Gastroesophageal sphincter (tissue), 4 donors: ENCODE measurements around the gene ZNF787. TPM values are rescaled to one million over a fixed set of nuclear protein-coding genes. Genes with fewer than 3 reads are reported as not detected.

ENCODE experiments used
- ATAC-seq: fragments of 150-250 bp; one replicate; pipeline ENCODE4 v1.9.1; 2016; ENCODE audit warnings: mild to moderate bottlenecking, moderate library complexity
- H3K27ac ChIP-seq, 4 donors: fragments of 200-600 bp; sonication (generic) in 3 of 4; 1 replicate in 3 of 4; 2 replicates in 1 of 4; pipeline ENCODE4 v1.5.1; 2016 to 2019
- H3K27me3 ChIP-seq: fragments of 200-600 bp; sonication (generic); one replicate; pipeline ENCODE4 v1.5.1; 2019
- H3K36me3 ChIP-seq, 2 donors: fragments of 200-600 bp; sonication (generic); one replicate each; pipeline ENCODE4 v1.5.1; 2019; ENCODE audit warnings: control low read depth in 1 of 2
- H3K4me1 ChIP-seq, 3 donors: fragments of 200-600 bp; sonication (generic); 1 replicate in 2 of 3; 2 replicates in 1 of 3; pipeline ENCODE4 v1.5.1; 2016 to 2019; ENCODE audit warnings: control low read depth in 2 of 3
- H3K4me3 ChIP-seq, 2 donors: fragments of 200-600 bp; sonication (generic); one replicate each; pipeline ENCODE4 v1.5.1; 2019; ENCODE audit warnings: mild to moderate bottlenecking in 1 of 2, moderate library complexity in 1 of 2
- H3K9me3 ChIP-seq, 3 donors: fragments of 200-600 bp; sonication (generic); one replicate each; pipeline ENCODE4 v1.5.1; 2017 to 2019; ENCODE audit warnings: control low read depth in 2 of 3
- EP300 ChIP-seq: sonication (generic); formaldehyde crosslinking; IDR thresholded peaks from one replicate; pipeline ENCODE4 v1.6.1; 2017; ENCODE audit warnings: antibody characterized with exemption, mild to moderate bottlenecking
- POLR2A ChIP-seq, 2 donors: fragments of 450-650 bp; IDR thresholded peaks; one replicate each; pipeline ENCODE4 v1.6.1; 2017; ENCODE audit warnings: antibody characterized with exemption in 2 of 2, mild to moderate bottlenecking in 2 of 2, moderate library complexity in 1 of 2
- POLR2AphosphoS5 ChIP-seq: sonication (generic); formaldehyde crosslinking; IDR thresholded peaks from one replicate; pipeline ENCODE4 v1.6.1; 2017; ENCODE audit warnings: antibody characterized with exemption
- WGBS, 2 donors: methylation state at CpG; one replicate each; pipeline ENCODE4 v1.1.5; 2018; ENCODE audit warnings: low coverage in 1 of 2; 5-methylcytosine and 5-hydroxymethylcytosine counted together
- total RNA-seq, 4 donors: library from RNA; depleted of rRNA; stranded (reverse); fragments of >200 nt; gene quantifications; one replicate each; pipeline ENCODE4 v1.1.0, GENCODE V29; 2016
- TF ChIP-seq, protein P1 (sequence below), 4 experiments: fragments of 200-600 bp in 2 of 4; fragments of 450-650 bp in 2 of 4; sonication (generic) in 1 of 4; IDR thresholded peaks; one replicate each; pipeline ENCODE4 v1.5.1; 2017 to 2019; ENCODE audit warnings: antibody characterized with exemption in 4 of 4, mild to moderate bottlenecking in 2 of 4, moderate library complexity in 2 of 4

ZNF787 gene
- total RNA-seq, 4 donors from 2014 or later = 18.6 to 31.8 (median 19.7) TPM

DNA sequence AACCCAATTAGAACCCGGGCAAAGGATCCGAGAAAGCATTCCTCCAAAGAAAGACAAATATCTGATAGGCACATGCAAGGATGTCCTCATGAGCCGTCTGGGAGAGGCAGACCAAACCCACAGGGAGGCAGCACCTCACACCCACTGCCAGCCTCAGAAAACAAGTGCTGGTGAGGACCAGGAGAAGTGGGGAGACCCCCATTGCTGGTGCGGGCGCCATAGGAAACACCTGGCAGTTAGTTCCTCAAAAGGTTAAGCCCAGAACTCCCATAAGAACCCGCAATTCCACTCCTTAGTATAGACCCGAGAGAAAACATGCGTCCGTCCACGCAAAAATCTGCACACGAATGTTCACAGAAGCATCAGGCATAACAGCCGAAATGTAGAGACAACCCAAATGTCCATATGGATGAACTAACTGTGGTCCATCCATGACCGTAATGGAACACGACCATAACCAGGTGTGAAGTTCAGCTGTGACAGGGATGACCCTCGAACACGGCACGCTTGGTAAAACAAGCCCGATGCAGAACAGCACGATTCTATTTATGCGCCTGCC lies 7.9 kb downstream of the ZNF787 start:
- ATAC-seq = no peak
- Histone ChIP-seq H3K4me1 (peaks cover 10 to 100% (median 77%) of the 10 kb centered on the region in 3 donors), H3K27me3 (no peaks in the 10 kb centered on the region), H3K4me3 (no peak overlapping the region), H3K36me3 (peaks cover 0 to 6% of the 10 kb centered on the region in 2 donors), H3K27ac (peak overlapping the region in 3 of 4 donors; percentile 84 to 87 (median 85)), H3K9me3 (no peaks in the 10 kb centered on the region)
- WGBS, 2 donors = 73 to 84% methylated on average over 14 to 19 of the region's 20 CpGs
- no peak for TF ChIP-seq POLR2AphosphoS5
- TF ChIP-seq POLR2A (IDR thresholded peaks at IDR 0.05) = no peak
- TF ChIP-seq EP300 = no peak
- TF ChIP-seq, protein P1, sequence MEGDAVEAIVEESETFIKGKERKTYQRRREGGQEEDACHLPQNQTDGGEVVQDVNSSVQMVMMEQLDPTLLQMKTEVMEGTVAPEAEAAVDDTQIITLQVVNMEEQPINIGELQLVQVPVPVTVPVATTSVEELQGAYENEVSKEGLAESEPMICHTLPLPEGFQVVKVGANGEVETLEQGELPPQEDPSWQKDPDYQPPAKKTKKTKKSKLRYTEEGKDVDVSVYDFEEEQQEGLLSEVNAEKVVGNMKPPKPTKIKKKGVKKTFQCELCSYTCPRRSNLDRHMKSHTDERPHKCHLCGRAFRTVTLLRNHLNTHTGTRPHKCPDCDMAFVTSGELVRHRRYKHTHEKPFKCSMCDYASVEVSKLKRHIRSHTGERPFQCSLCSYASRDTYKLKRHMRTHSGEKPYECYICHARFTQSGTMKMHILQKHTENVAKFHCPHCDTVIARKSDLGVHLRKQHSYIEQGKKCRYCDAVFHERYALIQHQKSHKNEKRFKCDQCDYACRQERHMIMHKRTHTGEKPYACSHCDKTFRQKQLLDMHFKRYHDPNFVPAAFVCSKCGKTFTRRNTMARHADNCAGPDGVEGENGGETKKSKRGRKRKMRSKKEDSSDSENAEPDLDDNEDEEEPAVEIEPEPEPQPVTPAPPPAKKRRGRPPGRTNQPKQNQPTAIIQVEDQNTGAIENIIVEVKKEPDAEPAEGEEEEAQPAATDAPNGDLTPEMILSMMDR (IDR thresholded peaks at IDR 0.05) = no peak

DNA sequence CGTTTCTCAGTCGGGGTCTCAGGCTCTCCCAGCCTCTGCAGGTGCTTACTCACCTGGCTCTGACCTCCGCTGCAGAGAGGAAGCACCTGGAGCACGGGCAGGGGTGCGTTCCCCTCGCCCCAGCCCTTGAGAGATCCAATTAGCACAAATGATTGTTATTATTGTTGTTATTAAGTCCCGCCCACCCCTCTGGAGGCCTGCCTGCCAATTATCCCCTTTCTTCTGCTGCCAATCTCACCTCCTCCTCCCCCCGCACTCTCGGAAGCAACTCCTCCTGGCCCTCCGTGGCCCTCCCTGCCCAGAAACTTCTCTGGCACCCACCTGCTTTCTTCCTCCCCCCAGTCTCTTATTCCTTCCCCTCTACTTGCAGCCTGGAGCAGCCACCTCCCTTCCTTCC lies 8.8 kb downstream of the ZNF787 start:
- no peak for ATAC-seq
- H3K27me3 ChIP-seq = no peaks in the 10 kb centered on the region
- H3K27ac ChIP-seq = peak overlapping the region in 3 of 4 donors; percentile 84 to 87 (median 85)
- no peak for TF ChIP-seq POLR2A (IDR thresholded peaks at IDR 0.05)
- TF ChIP-seq POLR2AphosphoS5 = no peak
- TF ChIP-seq EP300 = no peak
- TF ChIP-seq, protein P1 (IDR thresholded peaks at IDR 0.05) = no peak
- H3K9me3 ChIP-seq = no peaks in the 10 kb centered on the region
- H3K4me1 ChIP-seq = peaks cover 12 to 100% (median 77%) of the 10 kb centered on the region in 3 donors
- H3K4me3 ChIP-seq = no peak overlapping the region
- H3K36me3 ChIP-seq = no peaks in the 10 kb centered on the region
- 55 to 58% methylated on average over 9 to 10 of the region's 10 CpGs for WGBS, 2 donors

DNA sequence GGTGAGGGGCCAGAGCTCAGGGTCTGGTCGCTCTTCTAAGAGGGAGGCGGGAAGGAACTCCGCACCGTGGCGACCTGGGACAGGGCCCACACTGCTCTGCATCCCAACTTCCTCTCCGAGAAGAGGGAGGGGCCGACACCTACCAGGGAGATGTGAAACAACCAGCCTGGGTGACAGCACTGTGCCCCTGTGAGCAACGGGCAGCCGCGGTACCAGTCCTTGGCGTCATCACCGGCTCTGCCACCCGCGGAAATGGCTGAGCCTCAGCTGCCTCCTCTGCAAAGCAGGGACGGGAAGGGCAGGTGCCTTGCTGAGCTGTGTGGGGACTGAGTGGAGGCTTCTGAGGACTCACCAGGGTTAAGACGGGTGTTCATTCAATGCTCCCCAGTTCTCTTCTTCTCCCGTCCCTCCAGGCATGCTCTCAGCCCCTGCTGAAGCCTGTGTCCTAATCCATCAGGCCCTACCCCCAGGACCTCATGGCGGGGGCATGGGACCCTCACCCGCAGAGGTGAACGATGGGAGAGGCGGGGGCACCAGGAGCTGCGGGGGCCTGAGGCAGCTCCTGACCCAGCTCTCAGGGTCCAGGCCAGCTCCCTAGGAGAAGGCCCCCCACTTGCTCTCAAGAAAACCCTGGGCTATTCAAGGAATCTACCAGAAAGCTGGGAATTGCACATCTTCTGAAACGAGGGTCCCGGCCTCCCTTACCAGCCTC lies 9.3 kb downstream of the ZNF787 start:
- no peaks in the 10 kb centered on the region for H3K36me3 ChIP-seq
- peak overlapping the region; percentile 35 to 87 (median 84) for H3K27ac ChIP-seq
- H3K27me3 ChIP-seq = no peaks in the 10 kb centered on the region
- peak overlapping the region in 1 of 2 donors; percentile 0 for H3K4me3 ChIP-seq
- peaks cover 12 to 100% (median 81%) of the 10 kb centered on the region in 3 donors for H3K4me1 ChIP-seq
- H3K9me3 ChIP-seq = no peaks in the 10 kb centered on the region
- WGBS, 2 donors = 29 to 71% methylated on average over 3 to 10 of the region's 24 CpGs
- ATAC-seq = peak; percentile 61
- no peak for TF ChIP-seq POLR2AphosphoS5
- TF ChIP-seq, protein P1 (IDR thresholded peaks at IDR 0.05) = no peak
- TF ChIP-seq POLR2A (IDR thresholded peaks at IDR 0.05) = no peak
- no peak for TF ChIP-seq EP300

DNA sequence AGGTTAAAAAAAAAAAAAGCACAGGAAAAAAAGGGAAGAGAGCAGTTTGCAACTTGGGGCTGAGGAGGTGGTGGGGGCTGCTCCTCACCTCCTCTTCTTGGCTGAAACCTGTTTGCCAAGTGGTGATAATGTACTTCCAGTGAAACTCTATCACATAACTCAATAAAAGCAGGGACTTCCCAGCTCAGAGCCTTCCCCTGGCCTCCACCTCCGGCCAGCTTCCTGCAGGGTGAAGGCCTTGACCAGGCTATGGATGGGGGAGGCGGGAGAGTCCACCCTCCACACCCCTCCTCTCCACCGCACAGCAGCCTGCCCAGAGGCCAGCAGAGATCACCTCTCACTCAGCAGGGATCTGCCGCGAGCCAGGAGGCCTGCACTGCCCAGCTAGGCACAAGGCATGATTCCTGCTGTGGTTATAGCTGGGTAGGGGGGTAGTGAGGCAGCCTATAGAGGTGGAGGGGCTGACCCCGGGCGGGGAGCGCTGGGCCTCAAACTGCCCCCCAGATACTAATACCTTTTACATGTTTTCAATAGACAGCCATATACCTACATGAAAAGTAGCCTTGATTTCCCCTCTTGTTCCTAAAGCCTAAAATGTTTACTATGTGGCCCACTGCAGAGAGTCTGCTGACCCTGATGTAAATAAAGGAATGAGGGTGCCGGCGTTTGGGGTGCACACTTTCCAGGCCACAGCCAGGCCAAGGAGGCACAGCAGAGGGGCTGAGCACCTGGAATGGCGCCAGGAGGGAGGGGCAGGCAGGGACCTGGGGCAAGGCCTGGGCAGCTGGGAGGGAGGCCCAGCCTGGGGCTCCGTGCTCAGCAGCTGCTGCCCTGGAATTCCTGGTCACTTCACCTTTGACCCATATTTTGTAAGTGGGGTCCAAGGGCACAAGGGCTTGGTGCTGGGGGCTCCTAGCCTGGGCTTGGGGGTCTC lies 10.3 kb downstream of the ZNF787 start:
- peak overlapping the region in 1 of 2 donors; percentile 0 for H3K4me3 ChIP-seq
- TF ChIP-seq EP300 (no peak), POLR2A (IDR thresholded peaks at IDR 0.05) (no peak), POLR2AphosphoS5 (no peak)
- TF ChIP-seq, protein P1 (IDR thresholded peaks at IDR 0.05) = no peak
- H3K36me3 ChIP-seq = no peaks in the 10 kb centered on the region
- no peaks in the 10 kb centered on the region for H3K9me3 ChIP-seq
- peak overlapping the region; percentile 35 to 87 (median 84) for H3K27ac ChIP-seq
- no peaks in the 10 kb centered on the region for H3K27me3 ChIP-seq
- WGBS, 2 donors = 24% methylated on average over 5 of the region's 12 CpGs; no CpG with 5 or more reads in 1 of the 2 donors
- peak; percentile 52 for ATAC-seq
- H3K4me1 ChIP-seq = peaks cover 12 to 100% (median 89%) of the 10 kb centered on the region in 3 donors
